ENCODE results near the gene TBX15.

Gene TBX15

GRCh38 chr1:118986555-118987467 lies 1.3 kb downstream of the TBX15 start:
- TF ChIP-seq CTCF (IDR thresholded peaks at IDR 0.05; ENCODE audit: borderline replicate concordance, control extremely low read depth, extremely low read depth, insufficient read depth, missing control alignments) = no peak
- DNase-seq (ENCODE audit: low spot score) = peak; percentile 23
- in situ Hi-C loops (cut with MboI; ENCODE audit: low sequenced_read_pairs, unreplicated experiment) = no loop called here

GRCh38 chr1:118985640-118986554 lies 2.2 kb downstream of the TBX15 start:
- TF ChIP-seq CTCF (IDR thresholded peaks at IDR 0.05; ENCODE audit: borderline replicate concordance, control extremely low read depth, extremely low read depth, insufficient read depth, missing control alignments) = no peak
- DNase-seq (ENCODE audit: low spot score) = peak; percentile 16
- in situ Hi-C loops (cut with MboI; ENCODE audit: low sequenced_read_pairs, unreplicated experiment) = no loop called here

- DNase-seq (ENCODE audit: low spot score) = peak; percentile 32
- in situ Hi-C loops (cut with MboI; ENCODE audit: low sequenced_read_pairs, unreplicated experiment) = no loop called here
- no peak for TF ChIP-seq CTCF (IDR thresholded peaks at IDR 0.05; ENCODE audit: borderline replicate concordance, control extremely low read depth, extremely low read depth, insufficient read depth, missing control alignments)
Observed at GRCh38 chr1:118984722-118985639, 3.2 kb downstream of the TBX15 start.

GRCh38 chr1:118984086-118984721 lies 3.9 kb downstream of the TBX15 start:
- TF ChIP-seq CTCF (IDR thresholded peaks at IDR 0.05; ENCODE audit: borderline replicate concordance, control extremely low read depth, extremely low read depth, insufficient read depth, missing control alignments) = no peak
- DNase-seq (ENCODE audit: low spot score) = peak; percentile 36
- in situ Hi-C loops (cut with MboI; ENCODE audit: low sequenced_read_pairs, unreplicated experiment) = no loop called here

- no peak for TF ChIP-seq CTCF (IDR thresholded peaks at IDR 0.05; ENCODE audit: borderline replicate concordance, control extremely low read depth, extremely low read depth, insufficient read depth, missing control alignments)
- DNase-seq (ENCODE audit: low spot score) = no peak
- in situ Hi-C loops (cut with MboI; ENCODE audit: low sequenced_read_pairs, unreplicated experiment) = no loop called here
Observed at GRCh38 chr1:118983558-118984041, 4.5 kb downstream of the TBX15 start.

Data from GM13976 (cell line).